Suprapubic skin (tissue), 4 donors: ENCODE results near the gene MTAP. TPM values are rescaled to one million over a fixed set of nuclear protein-coding genes. Genes with fewer than 3 reads are reported as not detected.

Source experiments
- DNase-seq, 2 donors: peaks; one replicate each; pipeline ENCODE4 v3.0.0-alpha.2; 2019; ENCODE audit warnings: low spot score in 2 of 2
- H3K27ac ChIP-seq: fragments of 200-600 bp; sonication (generic); one replicate; pipeline ENCODE4 v1.5.1; 2019
- H3K27me3 ChIP-seq: fragments of 200-600 bp; sonication (generic); one replicate; pipeline ENCODE4 v1.5.1; 2019
- H3K36me3 ChIP-seq: fragments of 200-600 bp; sonication (generic); one replicate; pipeline ENCODE4 v1.5.1; 2019
- H3K4me1 ChIP-seq: fragments of 200-600 bp; sonication (generic); one replicate; pipeline ENCODE4 v1.5.1; 2019
- H3K4me3 ChIP-seq: fragments of 200-600 bp; sonication (generic); one replicate; pipeline ENCODE4 v1.5.1; 2019; ENCODE audit warnings: mild to moderate bottlenecking
- H3K9me3 ChIP-seq: fragments of 200-600 bp; sonication (generic); one replicate; pipeline ENCODE4 v1.5.1; 2019
- EP300 ChIP-seq: sonication (generic); formaldehyde crosslinking; IDR thresholded peaks from one replicate; pipeline ENCODE4 v1.6.1; 2017; ENCODE audit warnings: antibody characterized with exemption
- POLR2A ChIP-seq, 2 donors: fragments of 450-650 bp; IDR thresholded peaks; one replicate each; pipeline ENCODE4 v1.6.1; 2017; ENCODE audit warnings: antibody characterized with exemption in 2 of 2, mild to moderate bottlenecking in 2 of 2, moderate library complexity in 2 of 2
- POLR2AphosphoS5 ChIP-seq, 3 donors: sonication (generic); formaldehyde crosslinking; IDR thresholded peaks; one replicate each; pipeline ENCODE4 v1.6.1; 2017; ENCODE audit warnings: antibody characterized with exemption in 3 of 3
- WGBS: methylation state at CpG from one replicate; pipeline ENCODE4 v1.1.5; 2018; 5-methylcytosine and 5-hydroxymethylcytosine counted together
- total RNA-seq, 4 donors: library from RNA; depleted of rRNA; stranded (reverse); fragments of >200 nt; gene quantifications; one replicate each; pipeline ENCODE4 v1.1.0, GENCODE V29; 2016
- TF ChIP-seq, protein P1 (sequence below), 2 donors: fragments of 200-600 bp in 1 of 2; fragments of 450-650 bp in 1 of 2; sonication (generic) in 1 of 2; IDR thresholded peaks; one replicate each; pipeline ENCODE4 v1.5.1; 2016 to 2019; ENCODE audit warnings: antibody characterized with exemption in 2 of 2, mild to moderate bottlenecking in 1 of 2, moderate library complexity in 1 of 2

The MTAP gene
- total RNA-seq, 4 donors from 2014 or later, result 15.2 to 24.9 (median 22.1) TPM

DNA sequence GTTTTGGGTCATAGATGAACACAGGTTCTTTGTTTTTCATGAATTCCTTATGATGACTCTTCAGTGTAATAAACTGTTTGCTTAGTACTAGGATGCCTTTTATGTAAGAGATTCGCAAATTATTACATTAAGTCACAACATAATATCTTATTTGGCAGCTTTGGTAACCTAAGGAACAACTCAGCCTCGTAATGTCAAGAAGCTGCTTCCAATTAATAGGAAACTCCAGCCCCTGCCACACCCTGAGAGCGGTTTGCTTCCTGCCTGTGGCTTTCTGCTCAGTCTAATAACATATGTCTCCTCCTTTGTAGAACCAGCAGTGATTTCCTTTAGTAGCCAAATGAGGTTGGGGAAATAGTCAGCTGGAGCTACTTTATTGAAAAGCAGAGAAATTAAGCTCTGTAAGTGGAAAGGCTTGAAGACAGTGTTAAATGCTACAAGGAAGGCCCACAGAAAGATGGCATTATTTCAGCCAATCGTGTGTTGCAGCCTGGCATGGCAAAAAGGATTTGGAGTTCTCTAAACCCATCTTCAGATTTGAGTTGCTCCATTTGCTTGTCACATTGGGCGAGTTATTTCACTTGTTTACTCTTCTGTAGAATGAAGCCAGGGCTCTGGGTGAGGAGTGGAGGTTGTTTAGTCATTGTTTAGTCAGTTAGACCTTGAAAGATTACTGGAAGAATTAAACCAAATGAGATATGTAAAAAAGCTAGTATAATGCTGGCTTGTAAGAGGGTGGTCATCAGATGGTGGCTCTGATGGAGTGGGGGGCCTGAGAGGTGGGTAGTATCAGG lies 54.1 kb downstream of the MTAP start:
- WGBS, result 62% methylated on average over 5 of the region's 5 CpGs
- no peaks in the 10 kb centered on the region for H3K4me1 ChIP-seq
- TF ChIP-seq POLR2AphosphoS5 (IDR thresholded peaks at IDR 0.05) (no peak), EP300 (no peak), POLR2A (IDR thresholded peaks at IDR 0.05) (no peak)
- TF ChIP-seq, protein P1, sequence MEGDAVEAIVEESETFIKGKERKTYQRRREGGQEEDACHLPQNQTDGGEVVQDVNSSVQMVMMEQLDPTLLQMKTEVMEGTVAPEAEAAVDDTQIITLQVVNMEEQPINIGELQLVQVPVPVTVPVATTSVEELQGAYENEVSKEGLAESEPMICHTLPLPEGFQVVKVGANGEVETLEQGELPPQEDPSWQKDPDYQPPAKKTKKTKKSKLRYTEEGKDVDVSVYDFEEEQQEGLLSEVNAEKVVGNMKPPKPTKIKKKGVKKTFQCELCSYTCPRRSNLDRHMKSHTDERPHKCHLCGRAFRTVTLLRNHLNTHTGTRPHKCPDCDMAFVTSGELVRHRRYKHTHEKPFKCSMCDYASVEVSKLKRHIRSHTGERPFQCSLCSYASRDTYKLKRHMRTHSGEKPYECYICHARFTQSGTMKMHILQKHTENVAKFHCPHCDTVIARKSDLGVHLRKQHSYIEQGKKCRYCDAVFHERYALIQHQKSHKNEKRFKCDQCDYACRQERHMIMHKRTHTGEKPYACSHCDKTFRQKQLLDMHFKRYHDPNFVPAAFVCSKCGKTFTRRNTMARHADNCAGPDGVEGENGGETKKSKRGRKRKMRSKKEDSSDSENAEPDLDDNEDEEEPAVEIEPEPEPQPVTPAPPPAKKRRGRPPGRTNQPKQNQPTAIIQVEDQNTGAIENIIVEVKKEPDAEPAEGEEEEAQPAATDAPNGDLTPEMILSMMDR (IDR thresholded peaks at IDR 0.05), result no peak
- no peaks in the 10 kb centered on the region for H3K27me3 ChIP-seq
- H3K9me3 ChIP-seq, result no peaks in the 10 kb centered on the region
- H3K27ac ChIP-seq, result no peak overlapping the region
- DNase-seq, result no peak
- H3K36me3 ChIP-seq, result peaks cover 55% of the 10 kb centered on the region
- H3K4me3 ChIP-seq, result no peak overlapping the region

DNA sequence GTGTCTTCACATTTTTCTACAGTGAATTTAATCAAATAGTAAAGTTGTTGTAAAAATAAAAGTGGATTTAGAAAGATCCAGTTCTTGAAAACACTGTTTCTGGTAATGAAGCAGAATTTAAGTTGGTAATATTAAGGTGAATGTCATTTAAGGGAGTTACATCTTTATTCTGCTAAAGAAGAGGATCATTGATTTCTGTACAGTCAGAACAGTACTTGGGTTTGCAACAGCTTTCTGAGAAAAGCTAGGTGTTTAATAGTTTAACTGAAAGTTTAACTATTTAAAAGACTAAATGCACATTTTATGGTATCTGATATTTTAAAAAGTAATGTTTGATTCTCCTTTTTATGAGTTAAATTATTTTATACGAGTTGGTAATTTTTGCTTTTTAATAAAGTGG lies 60.4 kb downstream of the MTAP start:
- H3K4me1 ChIP-seq, result no peaks in the 10 kb centered on the region
- no peak overlapping the region for H3K27ac ChIP-seq
- TF ChIP-seq POLR2A (IDR thresholded peaks at IDR 0.05), result no peak
- no peak for TF ChIP-seq POLR2AphosphoS5 (IDR thresholded peaks at IDR 0.05)
- TF ChIP-seq, protein P1 (IDR thresholded peaks at IDR 0.05), result no peak
- no peak for TF ChIP-seq EP300
- DNase-seq, result no peak
- no peaks in the 10 kb centered on the region for H3K27me3 ChIP-seq
- H3K4me3 ChIP-seq, result no peak overlapping the region
- no peaks in the 10 kb centered on the region for H3K9me3 ChIP-seq
- WGBS, result 88% methylated on average over 1 of the region's 1 CpG
- peaks cover 73% of the 10 kb centered on the region for H3K36me3 ChIP-seq

DNA sequence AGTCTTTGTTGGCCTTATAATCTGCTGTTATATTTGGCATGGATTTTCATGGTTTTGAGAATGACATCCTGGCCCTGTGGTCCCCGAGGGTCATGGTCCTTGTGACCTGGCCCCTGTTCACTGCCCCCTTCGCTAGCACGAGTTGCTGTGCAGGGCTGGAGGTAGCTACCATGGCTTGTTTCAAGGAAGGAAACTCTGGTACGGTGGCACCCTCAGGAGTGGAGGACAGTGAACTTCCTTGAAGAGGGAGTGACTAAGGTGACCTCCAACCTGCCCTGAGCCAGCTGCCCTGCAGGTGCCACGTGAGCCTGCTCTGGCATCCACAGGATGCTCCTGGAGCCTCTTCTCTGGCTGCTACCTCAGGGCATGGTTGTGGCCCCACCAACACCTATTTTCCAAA lies 62.1 kb downstream of the MTAP start:
- WGBS, result 96% methylated on average over 5 of the region's 5 CpGs
- H3K4me1 ChIP-seq, result no peaks in the 10 kb centered on the region
- H3K36me3 ChIP-seq, result peaks cover 57% of the 10 kb centered on the region
- no peaks in the 10 kb centered on the region for H3K27me3 ChIP-seq
- H3K27ac ChIP-seq, result no peak overlapping the region
- no peak overlapping the region for H3K4me3 ChIP-seq
- TF ChIP-seq POLR2A (IDR thresholded peaks at IDR 0.05) (no peak), EP300 (no peak), POLR2AphosphoS5 (IDR thresholded peaks at IDR 0.05) (no peak)
- TF ChIP-seq, protein P1 (IDR thresholded peaks at IDR 0.05), result no peak
- no peaks in the 10 kb centered on the region for H3K9me3 ChIP-seq
- DNase-seq, result no peak

DNA sequence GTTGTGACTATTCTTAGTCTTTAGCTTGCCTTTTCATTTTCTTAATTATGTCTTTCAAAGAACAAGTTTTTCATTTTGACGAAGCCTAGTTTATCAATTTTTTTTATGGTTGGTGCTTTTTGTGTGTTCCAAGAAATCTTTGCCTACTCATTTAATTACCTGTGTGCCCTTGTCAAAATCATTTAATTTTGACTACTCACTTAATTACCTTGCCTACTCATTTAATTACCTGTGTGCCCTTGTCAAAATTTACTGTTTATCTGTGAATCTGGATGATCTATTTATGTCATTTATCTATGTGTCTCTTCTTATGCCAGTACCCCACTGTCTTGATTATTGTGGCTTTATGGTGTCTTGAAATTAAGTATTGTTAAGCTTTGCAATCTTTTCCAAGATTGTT lies 63.9 kb downstream of the MTAP start:
- Histone ChIP-seq H3K4me3 (no peak overlapping the region), H3K9me3 (no peaks in the 10 kb centered on the region), H3K4me1 (no peaks in the 10 kb centered on the region), H3K27ac (no peak overlapping the region), H3K36me3 (peaks cover 48% of the 10 kb centered on the region), H3K27me3 (no peaks in the 10 kb centered on the region)
- TF ChIP-seq, protein P1 (IDR thresholded peaks at IDR 0.05), result no peak
- TF ChIP-seq POLR2A (IDR thresholded peaks at IDR 0.05), result no peak
- no peak for DNase-seq
- WGBS, result 82% methylated on average over 1 of the region's 1 CpG

DNA sequence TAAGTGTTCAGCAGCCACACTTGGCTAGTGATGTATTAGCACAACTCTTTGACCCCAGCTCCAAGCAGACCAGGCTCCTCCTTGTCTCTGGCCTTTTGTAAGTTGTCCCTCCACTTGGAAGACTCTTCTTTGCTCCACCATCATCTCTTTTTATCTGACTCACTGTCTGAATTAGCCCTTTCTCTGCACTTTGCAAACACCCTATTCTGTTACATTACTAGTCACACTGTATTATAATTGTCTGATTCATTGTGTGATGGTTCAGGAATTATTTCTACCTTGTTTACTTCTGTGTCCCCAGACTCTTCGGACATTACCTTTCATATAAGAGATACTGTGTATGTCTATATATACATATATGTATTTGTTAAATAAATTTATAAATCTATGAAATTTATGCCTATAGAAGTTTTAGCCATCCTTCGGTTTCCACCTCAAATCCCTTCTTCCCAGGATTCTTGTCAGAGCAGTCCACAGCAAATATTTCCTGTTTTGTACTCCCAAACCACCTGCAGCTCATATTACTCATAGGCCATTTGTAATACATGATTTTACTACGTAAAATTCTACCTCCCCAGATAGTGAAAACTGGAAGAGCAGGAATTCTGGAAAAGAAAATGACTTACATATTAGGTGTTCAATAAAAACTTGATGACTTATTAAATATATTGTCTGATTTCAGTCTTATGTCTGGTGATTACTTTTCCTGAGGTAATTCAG lies 69.0 kb downstream of the MTAP start:
- H3K4me3 ChIP-seq, result no peak overlapping the region
- peaks cover 8% of the 10 kb centered on the region for H3K9me3 ChIP-seq
- 85% methylated on average over 3 of the region's 3 CpGs for WGBS
- no peak overlapping the region for H3K27ac ChIP-seq
- H3K36me3 ChIP-seq, result peaks cover 7% of the 10 kb centered on the region
- no peaks in the 10 kb centered on the region for H3K27me3 ChIP-seq
- DNase-seq, result no peak
- TF ChIP-seq, protein P1 (IDR thresholded peaks at IDR 0.05), result no peak
- TF ChIP-seq POLR2A (IDR thresholded peaks at IDR 0.05) (no peak), EP300 (no peak), POLR2AphosphoS5 (IDR thresholded peaks at IDR 0.05) (no peak)
- no peaks in the 10 kb centered on the region for H3K4me1 ChIP-seq
